ENCODE data around the gene ZNF423. TPM values are rescaled to one million over a fixed set of nuclear protein-coding genes. Genes with fewer than 3 reads are reported as not detected.

The ZNF423 gene
- total and polyA plus RNA-seq, 12 donors, result 1.7 to 10.6 (median 5.5) TPM

- 72 to 77% (median 73%) methylated on average over 8 of the region's 8 CpGs for WGBS, 4 donors
- no peaks in the 10 kb centered on the region for H3K9me3 ChIP-seq (replicated peaks in 1 of 3)
- no peaks in the 10 kb centered on the region for H3K4me1 ChIP-seq (replicated peaks in 1 of 2)
- intact Hi-C loops (cut with DNase I), result no loop called here
- H3K36me3 ChIP-seq (replicated peaks in 1 of 2), result no peaks in the 10 kb centered on the region
- H3K4me3 ChIP-seq, result no peak overlapping the region
- no peak overlapping the region for H3K27ac ChIP-seq
- TF ChIP-seq POLR2A (IDR thresholded peaks at IDR 0.05) (no peak), CTCF (IDR thresholded peaks at IDR 0.05) (no peak)
- no peak for DNase-seq
- H3K27me3 ChIP-seq, result no peaks in the 10 kb centered on the region
Observed at GRCh38 chr16:49687476-49688002, 168.4 kb downstream of the ZNF423 start.

GRCh38 chr16:49684696-49685095, 171.2 kb downstream of the ZNF423 start:
- no peak overlapping the region for H3K27ac ChIP-seq
- 89 to 100% (median 94%) methylated on average over 5 to 10 of the region's 10 CpGs for WGBS, 4 donors
- TF ChIP-seq CTCF (IDR thresholded peaks at IDR 0.05), result no peak
- no peaks in the 10 kb centered on the region for H3K4me1 ChIP-seq (replicated peaks in 1 of 2)
- intact Hi-C loops (cut with DNase I), result no loop called here
- no peaks in the 10 kb centered on the region for H3K36me3 ChIP-seq (replicated peaks in 1 of 2)
- H3K27me3 ChIP-seq, result no peaks in the 10 kb centered on the region
- no peak for DNase-seq
- H3K9me3 ChIP-seq (replicated peaks in 1 of 3), result no peaks in the 10 kb centered on the region
- no peak overlapping the region for H3K4me3 ChIP-seq

- 91 to 95% (median 94%) methylated on average over 15 to 16 of the region's 16 CpGs for whole genome bisulfite sequencing, 4 donors
- H3K4me1 ChIP-seq (replicated peaks in 1 of 2), result no peaks in the 10 kb centered on the region
- no peaks in the 10 kb centered on the region for H3K9me3 ChIP-seq (replicated peaks in 1 of 3)
- no peak overlapping the region for H3K27ac ChIP-seq
- H3K4me3 ChIP-seq, result no peak overlapping the region
- H3K36me3 ChIP-seq (replicated peaks in 1 of 2), result no peaks in the 10 kb centered on the region
- DNase-seq, result no peak
- no peak for TF ChIP-seq CTCF (IDR thresholded peaks at IDR 0.05)
- no peak for TF ChIP-seq POLR2A (IDR thresholded peaks at IDR 0.05)
- no peaks in the 10 kb centered on the region for H3K27me3 ChIP-seq
- intact Hi-C loops (cut with DNase I), result no loop called here
Observed at GRCh38 chr16:49682577-49683165, 173.2 kb downstream of the ZNF423 start.

- Histone ChIP-seq H3K27ac (no peak overlapping the region), H3K4me3 (no peak overlapping the region), H3K36me3 (replicated peaks in 1 of 2) (no peaks in the 10 kb centered on the region), H3K4me1 (replicated peaks in 1 of 2) (no peaks in the 10 kb centered on the region), H3K27me3 (no peaks in the 10 kb centered on the region), H3K9me3 (replicated peaks in 1 of 3) (no peaks in the 10 kb centered on the region)
- intact Hi-C loops (cut with DNase I), result no loop called here
- DNase-seq, result no peak
- 86 to 98% (median 88%) methylated on average over 9 of the region's 9 CpGs for WGBS, 4 donors
- TF ChIP-seq POLR2A (IDR thresholded peaks at IDR 0.05) (no peak), CTCF (IDR thresholded peaks at IDR 0.05) (no peak)
Observed at GRCh38 chr16:49681217-49681883, 174.6 kb downstream of the ZNF423 start.
